Transverse colon (tissue), 4 donors: ENCODE results near the gene STXBP4. TPM values are rescaled to one million over a fixed set of nuclear protein-coding genes. Genes with fewer than 3 reads are reported as not detected.

Source experiments
- DNase-seq: peaks from one replicate; pipeline ENCODE4 v3.0.0-alpha.2; 2019
- H3K27ac ChIP-seq, 4 donors: fragments of 200-600 bp; sonication (generic); 2 replicates each; pipeline ENCODE4 v1.5.1; 2016 to 2018; ENCODE audit warnings: inconsistent platforms in 4 of 4
- H3K27me3 ChIP-seq: fragments of 200-600 bp; sonication (generic); 2 replicates; pipeline ENCODE4 v1.5.1; 2017; ENCODE audit warnings: inconsistent platforms
- H3K36me3 ChIP-seq, 4 donors: fragments of 200-600 bp; sonication (generic); 2 replicates each; pipeline ENCODE4 v1.5.1; 2017 to 2019; ENCODE audit warnings: inconsistent platforms in 4 of 4
- H3K4me1 ChIP-seq, 4 donors: fragments of 200-600 bp; sonication (generic); 2 replicates each; pipeline ENCODE4 v1.5.1; 2017 to 2020; ENCODE audit warnings: inconsistent platforms in 4 of 4
- H3K4me3 ChIP-seq, 4 donors: fragments of 200-600 bp; sonication (generic); 1 replicate in 1 of 4; 2 replicates in 3 of 4; pipeline versions ENCODE4 v1.5.1 to v1.6.1; 2017 to 2019; ENCODE audit warnings: inconsistent platforms in 4 of 4
- H3K9me3 ChIP-seq, 2 donors: fragments of 200-600 bp; sonication (generic); 2 replicates each; pipeline ENCODE4 v1.5.1; 2017 to 2019; ENCODE audit warnings: inconsistent platforms in 2 of 2
- CTCF ChIP-seq, 5 experiments: fragments of 200-600 bp in 3 of 5; fragments of 450-650 bp in 2 of 5; sonication (generic) in 3 of 5; IDR thresholded peaks; 1 replicate in 2 of 5; 2 replicates in 3 of 5; pipeline ENCODE4 v1.5.1; 2016 to 2017; ENCODE audit warnings: antibody characterized with exemption in 5 of 5, inconsistent platforms in 3 of 5, mild to moderate bottlenecking in 2 of 5, moderate library complexity in 1 of 5
- EP300 ChIP-seq: sonication (generic); formaldehyde crosslinking; IDR thresholded peaks from one replicate; pipeline ENCODE4 v1.6.1; 2017; ENCODE audit warnings: antibody characterized with exemption, low read depth
- POLR2A ChIP-seq: fragments of 450-650 bp; IDR thresholded peaks from one replicate; pipeline ENCODE4 v1.6.1; 2016; ENCODE audit warnings: antibody characterized with exemption, mild to moderate bottlenecking, moderate library complexity
- POLR2AphosphoS5 ChIP-seq, 3 donors: sonication (generic); formaldehyde crosslinking; IDR thresholded peaks; one replicate each; pipeline ENCODE4 v1.6.1; 2016; ENCODE audit warnings: antibody characterized with exemption in 3 of 3
- WGBS, 2 donors: methylation state at CpG; one replicate each; pipeline ENCODE4 v1.1.5; 2018; ENCODE audit warnings: low coverage in 1 of 2; 5-methylcytosine and 5-hydroxymethylcytosine counted together
- in situ Hi-C, 4 donors: fragments of 200-750 bp; cut with MboI; loops; one replicate each; pipeline versions ENCODE4 v1.15.0 to v1.15.1; 2017; ENCODE audit warnings: low sequenced_read_pairs in 3 of 4, low pct_ligation_motif_present in 1 of 4, low pct_unique_long_range_greater_than_20kb in 1 of 4
- intact Hi-C: fragments of 100-400 bp; cut with DNase I; formaldehyde crosslinking; loops from one replicate; pipeline ENCODE4 v1.15.1; 2023; ENCODE audit warnings: low total_unique reads
- total RNA-seq, 4 donors: library from RNA; depleted of rRNA; stranded (reverse); fragments of >200 nt; gene quantifications; one replicate each; pipeline ENCODE4 v1.1.0, GENCODE V29; 2016

Gene STXBP4
- total RNA-seq, 4 donors from 2014 or later, result 1.4 to 16.2 (median 4.4) TPM

- H3K4me1 ChIP-seq, result no peaks in the 10 kb centered on the region
- in situ Hi-C loops, result loop anchor here in 1 of 4 donors (25.0 kb wide), 1 partner anchor 112 kb away; no protein-coding TSS in a partner anchor
- no peak overlapping the region for H3K4me3 ChIP-seq
- peaks cover 0 to 7% of the 10 kb centered on the region in 2 donors for H3K9me3 ChIP-seq
- DNase-seq, result no peak
- no peak overlapping the region for H3K27ac ChIP-seq
- H3K27me3 ChIP-seq, result no peaks in the 10 kb centered on the region
- intact Hi-C loops, result no loop called here
- WGBS, 2 donors, result 98 to 100% methylated on average over 1 of the region's 1 CpG
- no peaks in the 10 kb centered on the region for H3K36me3 ChIP-seq
- TF ChIP-seq POLR2AphosphoS5 (IDR thresholded peaks at IDR 0.05) (no peak), CTCF (IDR thresholded peaks at IDR 0.05) (no peak), EP300 (no peak), POLR2A (no peak)
Observed at GRCh38 chr17:55174133-55174532, 205.6 kb downstream of the STXBP4 start.

GRCh38 chr17:55175788-55176427, 207.3 kb downstream of the STXBP4 start:
- no peaks in the 10 kb centered on the region for H3K4me1 ChIP-seq
- WGBS, 2 donors, result 64 to 86% methylated on average over 5 to 6 of the region's 6 CpGs
- H3K27me3 ChIP-seq, result no peaks in the 10 kb centered on the region
- TF ChIP-seq POLR2AphosphoS5 (IDR thresholded peaks at IDR 0.05) (no peak), POLR2A (no peak), CTCF (IDR thresholded peaks at IDR 0.05) (no peak), EP300 (no peak)
- no peak overlapping the region for H3K27ac ChIP-seq
- no peak for DNase-seq
- in situ Hi-C loops, result no loop called here
- peaks cover 0 to 7% of the 10 kb centered on the region in 2 donors for H3K9me3 ChIP-seq
- intact Hi-C loops, result no loop called here
- H3K4me3 ChIP-seq, result no peak overlapping the region
- no peaks in the 10 kb centered on the region for H3K36me3 ChIP-seq

GRCh38 chr17:55177159-55177854, 208.7 kb downstream of the STXBP4 start:
- Histone ChIP-seq H3K27me3 (no peaks in the 10 kb centered on the region), H3K27ac (no peak overlapping the region), H3K4me1 (no peaks in the 10 kb centered on the region), H3K9me3 (peaks cover 0 to 7% of the 10 kb centered on the region in 2 donors), H3K36me3 (no peaks in the 10 kb centered on the region), H3K4me3 (no peak overlapping the region)
- no peak for DNase-seq
- intact Hi-C loops, result no loop called here
- WGBS, 2 donors, result 78 to 86% methylated on average over 2 to 3 of the region's 3 CpGs
- in situ Hi-C loops, result no loop called here
- no peak for TF ChIP-seq CTCF (IDR thresholded peaks at IDR 0.05)
- no peak for TF ChIP-seq POLR2AphosphoS5 (IDR thresholded peaks at IDR 0.05)
- no peak for TF ChIP-seq EP300
- no peak for TF ChIP-seq POLR2A

- in situ Hi-C loops (no loop called here), intact Hi-C loops (no loop called here)
- TF ChIP-seq POLR2AphosphoS5 (IDR thresholded peaks at IDR 0.05) (no peak), EP300 (no peak), CTCF (IDR thresholded peaks at IDR 0.05) (no peak), POLR2A (no peak)
- H3K36me3 ChIP-seq, result no peaks in the 10 kb centered on the region
- H3K4me1 ChIP-seq, result no peaks in the 10 kb centered on the region
- H3K27ac ChIP-seq, result no peak overlapping the region
- DNase-seq, result no peak
- no peak overlapping the region for H3K4me3 ChIP-seq
- WGBS, 2 donors, result 33 to 72% methylated on average over 1 to 2 of the region's 2 CpGs
- H3K27me3 ChIP-seq, result no peaks in the 10 kb centered on the region
- H3K9me3 ChIP-seq, result peaks cover 0 to 7% of the 10 kb centered on the region in 2 donors
Observed at GRCh38 chr17:55177855-55178217, 209.3 kb downstream of the STXBP4 start.
